Measurements from ENCODE around the gene NMNAT2. TPM values are rescaled to one million over a fixed set of nuclear protein-coding genes. Genes with fewer than 3 reads are reported as not detected.

Gene NMNAT2
- total RNA-seq, 1 donor from 2014 or later: not detected

DNA sequence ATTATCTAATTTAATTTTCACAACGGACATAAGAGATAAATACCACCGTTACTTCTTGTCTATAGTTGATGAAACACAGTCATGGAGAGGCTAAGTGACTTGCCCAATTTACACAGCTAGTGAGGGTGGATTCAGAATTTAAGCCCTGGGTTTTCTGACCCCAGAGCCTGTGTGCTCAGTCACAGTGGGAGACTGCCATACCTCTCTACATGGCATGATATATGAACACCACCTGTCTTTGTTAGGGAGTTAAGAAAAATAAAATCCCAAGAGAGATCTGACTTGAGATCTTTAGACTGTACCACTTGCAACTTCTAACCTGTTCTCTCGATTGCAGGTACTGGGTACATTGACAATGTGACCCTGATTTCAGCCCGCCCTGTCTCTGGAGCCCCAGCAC is 191.8 kb downstream of the NMNAT2 start:
- Mint-ChIP-seq H3K4me3 (ENCODE audit: low read depth) (no peak overlapping the region), H3K4me1 (ENCODE audit: low read depth) (peaks cover 5% of the 10 kb centered on the region), H3K27me3 (ENCODE audit: low read depth) (peaks cover 2% of the 10 kb centered on the region), H3K9me3 (no peaks in the 10 kb centered on the region), H3K36me3 (ENCODE audit: low read depth) (no peaks in the 10 kb centered on the region), H3K27ac (no peak overlapping the region)
- intact Hi-C loops (cut with micrococcal nuclease): no loop called here
- no peak for DNase-seq (ENCODE audit: low spot score)

DNA sequence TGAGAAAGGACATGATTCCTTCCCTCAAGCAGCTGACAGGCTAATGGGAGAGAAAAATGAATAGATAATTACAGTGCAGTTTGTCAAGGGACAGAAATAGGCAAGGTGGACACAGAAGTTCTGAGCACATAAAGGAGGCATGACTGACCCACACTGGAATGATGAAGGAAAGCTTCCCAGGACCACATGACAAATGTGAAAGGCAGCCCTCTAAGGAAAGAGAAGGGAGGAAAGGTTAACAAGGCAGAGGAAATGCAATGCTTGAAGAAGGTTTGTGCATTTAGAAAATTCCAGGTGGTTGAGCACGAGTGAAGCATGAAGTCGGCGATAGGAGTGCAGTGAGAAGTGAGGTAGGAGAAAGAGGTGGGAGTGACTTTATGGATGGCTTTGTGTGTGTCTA is 194.7 kb downstream of the NMNAT2 start:
- no peak for DNase-seq (ENCODE audit: low spot score)
- Mint-ChIP-seq H3K9me3 (no peaks in the 10 kb centered on the region), H3K27me3 (ENCODE audit: low read depth) (peaks cover 4% of the 10 kb centered on the region), H3K36me3 (ENCODE audit: low read depth) (no peaks in the 10 kb centered on the region), H3K4me3 (ENCODE audit: low read depth) (no peak overlapping the region), H3K4me1 (ENCODE audit: low read depth) (peaks cover 8% of the 10 kb centered on the region), H3K27ac (no peak overlapping the region)
- intact Hi-C loops (cut with micrococcal nuclease): no loop called here

DNA sequence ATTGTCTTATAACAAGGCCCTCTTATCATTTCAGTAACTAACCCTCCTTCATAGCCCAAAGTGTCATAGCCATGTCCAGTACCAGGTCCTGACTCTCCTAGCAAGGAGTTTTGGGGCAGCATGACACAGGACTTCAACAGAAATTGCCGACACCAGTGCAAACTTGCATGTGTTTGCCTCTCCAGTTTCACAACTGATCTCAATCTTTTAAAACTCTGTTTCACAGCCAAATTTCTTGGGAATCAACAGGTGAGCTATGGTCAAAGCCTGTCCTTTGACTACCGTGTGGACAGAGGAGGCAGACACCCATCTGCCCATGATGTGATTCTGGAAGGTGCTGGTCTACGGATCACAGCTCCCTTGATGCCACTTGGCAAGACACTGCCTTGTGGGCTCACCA is 195.3 kb downstream of the NMNAT2 start:
- H3K4me3 Mint-ChIP-seq (ENCODE audit: low read depth): no peak overlapping the region
- intact Hi-C loops (cut with micrococcal nuclease): no loop called here
- peaks cover 8% of the 10 kb centered on the region for H3K4me1 Mint-ChIP-seq (ENCODE audit: low read depth)
- peaks cover 4% of the 10 kb centered on the region for H3K27me3 Mint-ChIP-seq (ENCODE audit: low read depth)
- H3K36me3 Mint-ChIP-seq (ENCODE audit: low read depth): no peaks in the 10 kb centered on the region
- no peaks in the 10 kb centered on the region for H3K9me3 Mint-ChIP-seq
- DNase-seq (ENCODE audit: low spot score): no peak
- no peak overlapping the region for H3K27ac Mint-ChIP-seq

DNA sequence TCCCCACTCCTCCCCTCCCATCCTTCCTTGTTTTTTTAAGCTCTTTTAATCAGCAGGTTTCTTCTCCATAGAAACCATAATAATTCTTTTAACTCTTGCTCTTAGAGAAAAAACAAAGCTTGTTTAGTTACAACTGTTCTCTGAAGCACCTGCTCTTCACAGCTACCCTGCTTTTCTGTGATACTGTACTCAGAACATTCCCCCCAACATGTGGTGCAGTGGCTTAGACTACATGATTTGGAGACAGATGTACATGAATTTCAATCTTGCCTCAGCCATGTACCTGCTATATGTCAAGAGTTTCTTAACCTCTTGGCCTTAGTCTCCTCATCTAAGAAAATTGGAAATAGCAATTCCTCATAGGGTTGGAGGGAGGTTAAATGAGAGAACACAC is 198.6 kb downstream of the NMNAT2 start:
- intact Hi-C loops (cut with micrococcal nuclease): no loop called here
- no peaks in the 10 kb centered on the region for H3K9me3 Mint-ChIP-seq
- no peak overlapping the region for H3K27ac Mint-ChIP-seq
- H3K4me3 Mint-ChIP-seq (ENCODE audit: low read depth): no peak overlapping the region
- peaks cover 11% of the 10 kb centered on the region for H3K27me3 Mint-ChIP-seq (ENCODE audit: low read depth)
- H3K4me1 Mint-ChIP-seq (ENCODE audit: low read depth): peaks cover 2% of the 10 kb centered on the region
- no peak for DNase-seq (ENCODE audit: low spot score)
- no peaks in the 10 kb centered on the region for H3K36me3 Mint-ChIP-seq (ENCODE audit: low read depth)

DNA sequence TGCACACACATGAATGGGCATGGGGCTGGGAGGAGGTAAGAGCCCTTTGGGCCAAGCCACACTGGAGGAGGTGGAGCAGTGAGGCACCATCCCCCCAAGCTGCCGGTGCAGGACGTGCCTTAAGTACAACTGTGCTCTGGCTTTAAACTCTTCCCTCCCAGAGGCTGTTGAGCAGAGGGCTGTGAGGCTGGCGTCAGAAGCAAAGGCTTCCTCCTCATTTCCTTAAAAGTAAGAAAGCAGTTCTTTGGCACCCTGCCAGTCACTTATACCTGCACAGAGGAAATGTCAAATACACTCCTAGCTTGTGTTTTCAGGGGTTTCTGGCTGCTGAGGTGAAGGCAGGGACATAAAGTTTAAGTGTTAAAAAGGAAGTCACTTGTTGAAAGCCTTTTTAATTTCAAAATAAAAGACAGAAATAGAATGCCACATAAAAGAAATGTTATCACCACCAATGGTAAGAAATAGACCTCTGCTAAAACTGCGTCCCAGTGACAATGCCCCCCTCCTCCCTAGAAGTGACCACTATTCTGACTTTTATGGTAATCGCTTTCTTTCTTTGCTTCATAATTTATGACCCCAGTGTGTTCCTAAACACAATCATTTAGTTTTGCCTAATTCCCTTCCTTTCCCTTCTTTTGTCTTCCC is 199.1 kb downstream of the NMNAT2 start:
- peaks cover 15% of the 10 kb centered on the region for H3K27me3 Mint-ChIP-seq (ENCODE audit: low read depth)
- H3K4me1 Mint-ChIP-seq (ENCODE audit: low read depth): peaks cover 2% of the 10 kb centered on the region
- no peak overlapping the region for H3K4me3 Mint-ChIP-seq (ENCODE audit: low read depth)
- H3K9me3 Mint-ChIP-seq: no peaks in the 10 kb centered on the region
- intact Hi-C loops (cut with micrococcal nuclease): no loop called here
- H3K36me3 Mint-ChIP-seq (ENCODE audit: low read depth): no peaks in the 10 kb centered on the region
- DNase-seq (ENCODE audit: low spot score): no peak
- no peak overlapping the region for H3K27ac Mint-ChIP-seq

DNA sequence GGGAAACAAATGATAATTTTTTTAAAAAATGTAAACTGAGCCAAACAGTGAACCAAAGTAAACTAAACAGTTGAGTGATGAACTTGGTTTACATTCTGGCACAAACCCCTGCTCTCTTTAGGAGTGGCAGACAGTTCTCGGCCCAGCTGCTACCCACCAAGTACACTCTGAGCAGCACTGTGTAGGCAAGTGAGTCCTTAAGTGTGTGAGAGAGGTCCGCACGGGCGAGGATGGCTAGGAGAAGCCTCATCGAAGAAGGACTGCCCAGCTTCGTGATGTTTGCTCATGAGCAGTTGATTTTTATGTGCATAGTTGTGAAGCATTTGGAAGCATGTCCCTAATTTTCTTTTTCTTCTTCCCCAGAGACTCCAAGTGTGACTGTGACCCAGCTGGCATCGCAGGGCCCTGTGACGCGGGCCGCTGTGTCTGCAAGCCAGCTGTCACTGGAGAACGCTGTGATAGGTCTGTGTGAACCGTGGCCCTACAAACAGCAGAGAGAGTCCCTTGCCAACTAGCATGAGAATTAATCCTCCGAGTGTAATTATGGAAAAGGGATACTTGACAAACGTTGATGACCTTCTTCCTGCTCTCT is 200.1 kb downstream of the NMNAT2 start:
- Mint-ChIP-seq H3K27ac (no peak overlapping the region), H3K27me3 (ENCODE audit: low read depth) (peaks cover 16% of the 10 kb centered on the region), H3K9me3 (no peaks in the 10 kb centered on the region), H3K36me3 (ENCODE audit: low read depth) (no peaks in the 10 kb centered on the region), H3K4me3 (ENCODE audit: low read depth) (no peak overlapping the region), H3K4me1 (ENCODE audit: low read depth) (peaks cover 2% of the 10 kb centered on the region)
- intact Hi-C loops (cut with micrococcal nuclease): no loop called here
- DNase-seq (ENCODE audit: low spot score): no peak

DNA sequence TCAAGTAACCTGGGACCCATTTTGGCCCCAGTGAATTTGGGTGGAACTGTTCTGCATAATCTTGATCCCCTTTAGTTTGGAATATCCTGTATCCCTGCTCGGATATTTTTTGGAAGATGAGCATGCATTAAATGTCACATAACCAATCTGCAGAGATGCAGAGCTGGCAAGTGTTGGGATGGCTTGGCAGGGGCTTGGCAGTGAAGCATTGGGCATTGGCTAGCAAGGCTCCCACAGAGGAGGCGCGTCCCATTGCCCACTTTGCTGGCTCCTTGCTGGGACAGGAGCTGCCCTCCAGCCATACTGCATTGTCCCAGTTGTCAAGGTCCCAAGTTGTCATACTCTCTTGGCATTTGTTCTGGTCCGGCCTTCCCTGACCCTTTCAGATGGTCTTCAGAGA is 202.2 kb downstream of the NMNAT2 start:
- Mint-ChIP-seq H3K27me3 (ENCODE audit: low read depth) (peaks cover 22% of the 10 kb centered on the region), H3K27ac (no peak overlapping the region), H3K4me3 (ENCODE audit: low read depth) (no peak overlapping the region), H3K4me1 (ENCODE audit: low read depth) (peaks cover 2% of the 10 kb centered on the region), H3K36me3 (ENCODE audit: low read depth) (no peaks in the 10 kb centered on the region), H3K9me3 (no peaks in the 10 kb centered on the region)
- no peak for DNase-seq (ENCODE audit: low spot score)
- intact Hi-C loops (cut with micrococcal nuclease): no loop called here

DNA sequence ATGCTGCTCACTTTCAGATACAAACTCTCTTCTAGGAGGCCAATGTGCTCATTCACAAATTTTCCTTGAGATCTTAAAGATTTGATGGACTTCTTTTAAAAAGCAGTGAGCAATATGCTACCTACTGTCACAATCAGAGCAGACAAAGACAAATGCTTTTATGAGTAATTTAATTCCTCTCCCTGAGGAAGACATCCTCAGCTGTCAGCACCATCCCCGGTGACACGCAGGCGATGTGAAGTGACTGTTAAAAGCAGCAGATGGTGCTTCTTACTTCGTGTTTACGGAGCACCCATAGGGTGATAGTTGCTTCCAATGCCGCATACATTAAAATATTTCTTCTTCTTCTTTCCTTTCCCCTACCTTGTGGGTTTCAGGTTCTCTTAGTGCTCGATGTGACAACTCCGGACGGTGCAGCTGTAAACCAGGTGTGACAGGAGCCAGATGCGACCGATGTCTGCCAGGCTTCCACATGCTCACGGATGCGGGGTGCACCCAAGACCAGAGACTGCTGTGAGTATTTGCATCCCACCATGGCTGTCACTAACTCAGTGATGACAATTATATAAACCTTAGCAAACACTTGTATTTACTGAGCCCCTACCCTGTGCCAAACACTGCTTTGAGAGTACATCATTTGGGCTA is 203.0 kb downstream of the NMNAT2 start:
- Mint-ChIP-seq H3K27ac (no peak overlapping the region), H3K9me3 (no peaks in the 10 kb centered on the region), H3K27me3 (ENCODE audit: low read depth) (peaks cover 20% of the 10 kb centered on the region), H3K36me3 (ENCODE audit: low read depth) (no peaks in the 10 kb centered on the region), H3K4me3 (ENCODE audit: low read depth) (no peak overlapping the region), H3K4me1 (ENCODE audit: low read depth) (peaks cover 2% of the 10 kb centered on the region)
- DNase-seq (ENCODE audit: low spot score): no peak
- intact Hi-C loops (cut with micrococcal nuclease): no loop called here

DNA sequence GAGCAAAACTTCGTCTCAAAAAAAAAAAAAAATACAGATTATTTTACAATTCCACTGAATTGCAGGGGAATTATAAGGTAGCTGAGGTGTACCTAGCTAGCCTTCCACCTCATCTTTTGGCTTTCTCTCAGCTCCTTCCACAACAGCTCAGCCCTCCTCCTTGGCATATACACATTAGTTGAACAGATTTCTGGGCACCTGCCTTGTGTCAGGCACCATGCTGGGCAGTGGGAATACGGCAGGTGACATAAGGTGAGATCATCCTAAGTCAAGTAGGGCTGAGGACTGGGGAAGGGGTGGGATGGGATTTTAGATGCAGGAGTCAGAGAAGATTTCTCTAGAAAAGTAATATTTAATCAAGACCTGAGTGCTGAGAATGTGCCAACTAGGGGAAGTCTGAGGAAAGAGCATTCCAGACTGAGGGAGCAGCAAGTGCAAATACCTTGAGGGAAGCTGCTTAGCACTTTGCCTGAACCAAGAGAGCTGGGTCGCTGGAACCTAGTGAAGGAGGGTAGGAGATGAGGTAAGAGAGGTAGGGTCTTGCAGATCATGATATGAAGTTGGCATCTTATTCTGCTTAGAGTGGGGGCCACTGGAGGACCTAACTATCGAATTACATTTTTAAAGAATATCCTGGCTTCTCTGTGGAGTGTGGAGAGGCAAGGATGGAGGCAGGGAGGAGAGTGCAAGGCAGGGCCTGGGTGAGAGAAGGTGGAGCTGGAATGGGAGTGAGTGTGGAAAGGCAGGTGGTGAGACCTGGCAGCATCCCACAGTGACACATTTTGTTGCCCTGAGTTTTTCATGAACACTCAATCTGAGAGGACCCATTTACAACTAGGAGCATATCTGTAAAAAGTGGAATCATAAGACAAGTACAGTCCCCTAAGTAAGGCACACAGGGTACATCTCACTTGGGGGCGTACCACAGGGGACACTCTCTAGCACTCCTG is 203.9 kb downstream of the NMNAT2 start:
- intact Hi-C loops (cut with micrococcal nuclease): no loop called here
- no peak for DNase-seq (ENCODE audit: low spot score)
- Mint-ChIP-seq H3K4me1 (ENCODE audit: low read depth) (peaks cover 7% of the 10 kb centered on the region), H3K27ac (no peak overlapping the region), H3K27me3 (ENCODE audit: low read depth) (peaks cover 20% of the 10 kb centered on the region), H3K36me3 (ENCODE audit: low read depth) (no peaks in the 10 kb centered on the region), H3K4me3 (ENCODE audit: low read depth) (no peak overlapping the region), H3K9me3 (no peaks in the 10 kb centered on the region)

DNA sequence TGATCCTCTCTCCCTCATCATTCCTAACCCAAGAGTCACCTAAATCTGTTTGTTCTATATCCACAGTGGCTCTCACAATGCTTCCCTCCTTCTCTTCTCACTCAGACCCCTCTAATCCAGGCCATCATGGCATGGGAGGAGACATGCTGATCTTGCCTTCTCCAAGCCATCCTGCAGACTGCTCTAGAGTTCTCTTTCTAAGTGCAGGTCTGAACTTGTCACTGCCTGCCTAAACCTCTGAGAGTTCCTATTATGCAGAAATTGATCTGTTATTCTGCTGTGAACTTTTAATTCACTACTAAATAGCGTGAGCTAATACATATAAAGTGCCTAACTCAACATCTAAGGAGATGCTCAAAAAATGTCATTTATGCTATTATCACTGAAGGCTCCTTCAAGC is 205.3 kb downstream of the NMNAT2 start:
- Mint-ChIP-seq H3K4me1 (ENCODE audit: low read depth) (peaks cover 5% of the 10 kb centered on the region), H3K9me3 (no peaks in the 10 kb centered on the region), H3K27me3 (ENCODE audit: low read depth) (peaks cover 20% of the 10 kb centered on the region), H3K36me3 (ENCODE audit: low read depth) (no peaks in the 10 kb centered on the region), H3K4me3 (ENCODE audit: low read depth) (no peak overlapping the region), H3K27ac (no peak overlapping the region)
- no peak for DNase-seq (ENCODE audit: low spot score)
- intact Hi-C loops (cut with micrococcal nuclease): no loop called here

DNA sequence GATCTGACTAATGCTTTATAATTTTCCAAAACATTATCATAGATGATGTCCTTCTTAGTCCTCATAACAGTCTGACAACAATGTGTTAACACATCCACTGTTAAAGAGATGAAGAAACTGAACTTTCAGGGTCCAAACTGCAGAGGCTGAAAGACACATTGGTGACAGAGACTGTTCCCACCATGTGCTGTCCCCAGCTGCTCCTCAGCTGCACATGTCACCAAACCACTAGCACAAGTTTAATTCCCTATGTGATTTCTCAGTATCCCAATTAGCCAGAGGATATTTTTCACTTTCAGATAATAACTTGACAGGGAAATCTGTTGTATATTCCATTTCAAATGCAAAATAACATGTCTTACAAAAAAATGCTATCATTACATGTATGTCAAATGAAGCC is 207.5 kb downstream of the NMNAT2 start:
- H3K36me3 Mint-ChIP-seq (ENCODE audit: low read depth): no peaks in the 10 kb centered on the region
- intact Hi-C loops (cut with micrococcal nuclease): no loop called here
- H3K9me3 Mint-ChIP-seq: no peaks in the 10 kb centered on the region
- DNase-seq (ENCODE audit: low spot score): no peak
- H3K4me3 Mint-ChIP-seq (ENCODE audit: low read depth): no peak overlapping the region
- peaks cover 5% of the 10 kb centered on the region for H3K4me1 Mint-ChIP-seq (ENCODE audit: low read depth)
- no peak overlapping the region for H3K27ac Mint-ChIP-seq
- H3K27me3 Mint-ChIP-seq (ENCODE audit: low read depth): peaks cover 17% of the 10 kb centered on the region

DNA sequence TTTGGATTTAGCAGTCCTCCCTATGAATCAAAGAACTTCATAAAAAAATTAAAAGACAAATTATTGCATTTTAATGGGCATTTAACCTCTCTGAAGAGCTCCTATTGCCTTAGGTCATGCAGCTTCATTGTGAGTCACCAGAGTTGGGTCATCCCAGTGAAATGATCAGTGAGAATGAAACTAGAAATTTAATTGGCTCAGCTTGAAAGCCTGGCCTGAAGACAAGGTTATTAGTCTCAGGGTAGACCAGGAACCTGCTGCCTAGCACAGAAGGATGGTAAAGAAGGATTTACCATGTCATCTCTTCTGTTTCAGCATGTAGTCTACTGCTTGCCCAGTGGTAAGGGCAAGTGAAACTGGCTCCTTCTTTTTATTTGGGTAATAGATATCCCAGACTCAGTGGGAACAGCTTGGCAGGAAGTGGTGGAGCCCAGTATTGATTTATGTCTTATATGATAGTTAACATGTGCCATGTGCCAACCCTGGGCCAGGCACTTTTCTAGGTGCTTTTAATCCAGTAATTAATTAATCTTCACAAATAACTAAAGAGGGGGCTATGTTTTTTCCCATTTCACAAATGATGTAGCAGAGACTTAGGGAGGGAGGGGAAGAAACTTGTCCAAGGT is 208.5 kb downstream of the NMNAT2 start:
- Mint-ChIP-seq H3K4me3 (ENCODE audit: low read depth) (no peak overlapping the region), H3K27ac (no peak overlapping the region), H3K27me3 (ENCODE audit: low read depth) (peaks cover 15% of the 10 kb centered on the region), H3K9me3 (no peaks in the 10 kb centered on the region), H3K4me1 (ENCODE audit: low read depth) (peaks cover 8% of the 10 kb centered on the region), H3K36me3 (ENCODE audit: low read depth) (no peaks in the 10 kb centered on the region)
- no peak for DNase-seq (ENCODE audit: low spot score)
- intact Hi-C loops (cut with micrococcal nuclease): no loop called here
